Lung (tissue), 12 donors: ENCODE data around the gene DHCR7. TPM values are rescaled to one million over a fixed set of nuclear protein-coding genes. Genes with fewer than 3 reads are reported as not detected.

ENCODE experiments used
- ATAC-seq: fragments of 200-7000 bp; cut with Tn5 transposase; one replicate; pipeline ENCODE4 v1.9.1; 2020; ENCODE audit warnings: moderate number of reproducible peaks; ENCODE audit not compliant: insufficient read depth, low FRiP score
- DNase-seq, 3 donors: peaks; one replicate each; pipeline ENCODE4 v3.0.0-alpha.2; 2013 to 2017
- H3K27ac ChIP-seq, 2 donors: one replicate each; pipeline ENCODE4 v1.5.1; 2013; ENCODE audit warnings: mild to moderate bottlenecking in 2 of 2, moderate library complexity in 2 of 2, control low read depth in 1 of 2, inconsistent platforms in 1 of 2, low read depth in 1 of 2, low read length in 1 of 2
- H3K27me3 ChIP-seq, 3 donors: one replicate each; pipeline ENCODE4 v1.5.1; 2013; ENCODE audit warnings: low read length in 2 of 3; ENCODE audit not compliant: control insufficient read depth in 3 of 3, insufficient read depth in 3 of 3
- H3K36me3 ChIP-seq, 4 donors: one replicate each; pipeline ENCODE4 v1.5.1; 2013; ENCODE audit warnings: low read length in 4 of 4, mild to moderate bottlenecking in 1 of 4, moderate library complexity in 1 of 4; ENCODE audit not compliant: control insufficient read depth in 4 of 4, insufficient read depth in 4 of 4
- H3K4me1 ChIP-seq, 5 donors: one replicate each; pipeline ENCODE4 v1.5.1; 2013; ENCODE audit warnings: low read length in 5 of 5, mild to moderate bottlenecking in 2 of 5, moderate library complexity in 1 of 5; ENCODE audit not compliant: control insufficient read depth in 5 of 5, insufficient read depth in 5 of 5
- H3K4me3 ChIP-seq: one replicate; pipeline ENCODE4 v1.5.1; 2013; ENCODE audit warnings: mild to moderate bottlenecking, control low read depth, moderate library complexity
- H3K9ac ChIP-seq, 2 donors: one replicate each; pipeline ENCODE4 v1.5.1; 2013; ENCODE audit warnings: low read length in 2 of 2, control low read depth in 1 of 2; ENCODE audit not compliant: insufficient read depth in 1 of 2
- H3K9me3 ChIP-seq, 4 donors: one replicate each; pipeline ENCODE4 v1.5.1; 2013; ENCODE audit warnings: low read length in 3 of 4, mild to moderate bottlenecking in 1 of 4, moderate library complexity in 1 of 4; ENCODE audit not compliant: control insufficient read depth in 4 of 4, insufficient read depth in 3 of 4
- WGBS, 2 donors: extraction: QIAGEN DNeasy Blood & Tissue Kit; methylation state at CpG; one replicate each; pipeline ENCODE4 v1.1.7; 2013; 5-methylcytosine and 5-hydroxymethylcytosine counted together
- polyA plus RNA-seq, 2 donors: library from polyadenylated mRNA; stranded (reverse); fragments of 200-250 nt; gene quantifications; one replicate each; pipeline ENCODE4 v1.2.1, GENCODE V29; 2013
- total RNA-seq, 2 donors: library from RNA; depleted of rRNA in 1 of 2; stranded (reverse); fragments of >200 nt in 1 of 2; gene quantifications; one replicate each; pipeline ENCODE4 v1.2.1, GENCODE V29; 2014 to 2021
- TF ChIP-seq, protein P1 (sequence below): IDR thresholded peaks from 2 replicates; pipeline ENCODE4 v1.5.1; 2012; ENCODE audit warnings: mild to moderate bottlenecking; ENCODE audit errors: control extremely low read depth, extremely low read depth
- donor health status: control.
- donor health status: control.
- donor health status: Bipolar disorder and iron deficiency.
- donor health status: healthy.
- donor health status: DM: yes; HTN: yes; CAD: no.

The DHCR7 gene
- total and polyA plus RNA-seq, 4 donors, result 41.2 to 138 (median 68.1) TPM

DNA sequence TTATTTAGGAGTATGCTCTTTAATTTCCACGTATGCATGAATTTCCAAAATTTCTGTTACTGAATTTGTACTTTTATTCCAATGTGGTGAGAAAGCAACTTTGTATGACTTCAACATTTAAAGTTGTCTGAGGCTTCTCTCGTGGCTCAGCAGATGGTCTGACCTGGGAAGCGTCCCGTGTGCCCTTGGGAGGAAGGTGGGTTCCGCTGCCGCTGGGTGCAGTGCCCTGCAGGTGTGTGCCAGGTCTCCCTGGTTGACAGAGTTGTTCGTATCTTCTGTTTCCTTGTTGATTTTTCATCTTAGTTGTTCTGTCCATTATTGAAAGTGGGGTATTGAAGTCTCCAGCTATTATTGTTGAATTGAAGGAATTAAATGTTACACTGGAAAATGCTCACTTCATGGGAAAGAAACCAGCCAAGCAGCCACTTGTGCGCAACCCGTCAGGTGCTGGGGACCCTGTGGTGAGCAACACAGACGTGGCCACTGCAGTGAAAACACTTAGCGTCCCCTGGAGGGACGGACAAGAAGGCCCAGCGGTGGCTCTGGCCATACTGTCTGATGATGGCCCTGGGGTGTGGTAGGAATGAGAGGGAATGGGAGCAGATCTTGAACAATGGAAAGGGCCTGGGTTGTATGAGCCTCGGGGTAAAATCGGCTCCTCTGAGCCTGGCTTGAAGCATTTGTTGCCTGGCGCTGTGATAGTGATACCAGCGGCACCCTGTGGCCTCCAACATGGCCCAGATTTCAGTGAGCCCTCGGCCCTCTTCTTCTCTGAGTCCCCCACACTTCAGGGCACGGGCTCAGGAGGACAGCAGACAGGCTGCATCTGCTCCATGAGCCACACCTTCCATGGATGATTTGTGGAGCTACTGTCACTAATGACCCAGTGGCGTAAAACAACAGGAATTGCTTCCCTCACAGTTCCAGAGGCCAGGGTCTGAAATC is 47.4 kb upstream of the DHCR7 start:
- H3K4me1 ChIP-seq, result peaks cover 0 to 1% (median 0%) of the 10 kb centered on the region in 5 donors
- DNase-seq (no peak), ATAC-seq (no peak)
- 97% methylated on average over 20 of the region's 20 CpGs for WGBS, 2 donors
- H3K9me3 ChIP-seq, result peaks cover 0 to 4% (median 0%) of the 10 kb centered on the region in 4 donors
- no peak overlapping the region for H3K27ac ChIP-seq
- TF ChIP-seq, protein P1, sequence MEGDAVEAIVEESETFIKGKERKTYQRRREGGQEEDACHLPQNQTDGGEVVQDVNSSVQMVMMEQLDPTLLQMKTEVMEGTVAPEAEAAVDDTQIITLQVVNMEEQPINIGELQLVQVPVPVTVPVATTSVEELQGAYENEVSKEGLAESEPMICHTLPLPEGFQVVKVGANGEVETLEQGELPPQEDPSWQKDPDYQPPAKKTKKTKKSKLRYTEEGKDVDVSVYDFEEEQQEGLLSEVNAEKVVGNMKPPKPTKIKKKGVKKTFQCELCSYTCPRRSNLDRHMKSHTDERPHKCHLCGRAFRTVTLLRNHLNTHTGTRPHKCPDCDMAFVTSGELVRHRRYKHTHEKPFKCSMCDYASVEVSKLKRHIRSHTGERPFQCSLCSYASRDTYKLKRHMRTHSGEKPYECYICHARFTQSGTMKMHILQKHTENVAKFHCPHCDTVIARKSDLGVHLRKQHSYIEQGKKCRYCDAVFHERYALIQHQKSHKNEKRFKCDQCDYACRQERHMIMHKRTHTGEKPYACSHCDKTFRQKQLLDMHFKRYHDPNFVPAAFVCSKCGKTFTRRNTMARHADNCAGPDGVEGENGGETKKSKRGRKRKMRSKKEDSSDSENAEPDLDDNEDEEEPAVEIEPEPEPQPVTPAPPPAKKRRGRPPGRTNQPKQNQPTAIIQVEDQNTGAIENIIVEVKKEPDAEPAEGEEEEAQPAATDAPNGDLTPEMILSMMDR, result no peak
- H3K36me3 ChIP-seq, result peaks cover 0 to 64% (median 30%) of the 10 kb centered on the region in 4 donors
- no peak overlapping the region for H3K9ac ChIP-seq
- H3K4me3 ChIP-seq, result no peak overlapping the region
- no peaks in the 10 kb centered on the region for H3K27me3 ChIP-seq

DNA sequence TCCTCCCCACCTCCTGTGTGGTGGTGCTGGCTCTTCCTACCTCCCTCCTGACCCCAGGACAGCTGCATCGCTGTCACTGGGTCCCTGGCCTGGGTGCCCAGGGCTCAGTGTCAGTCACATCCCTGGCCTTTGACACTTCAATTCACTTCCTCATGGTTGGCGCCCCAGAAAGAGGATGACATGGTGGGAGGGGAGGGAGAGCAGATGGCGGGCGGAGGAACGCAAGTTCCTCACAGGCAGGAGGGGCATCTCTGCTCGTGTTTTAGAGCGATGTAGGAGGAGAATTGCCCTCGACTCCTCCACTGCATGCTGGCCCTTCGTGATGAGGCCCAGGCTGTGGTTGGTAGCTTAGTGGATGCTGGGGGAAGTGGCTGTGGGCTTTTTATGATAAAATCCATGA is 43.7 kb upstream of the DHCR7 start:
- no peak for DNase-seq
- TF ChIP-seq, protein P1, result no peak
- no peak overlapping the region for H3K9ac ChIP-seq
- peaks cover 0 to 4% (median 0%) of the 10 kb centered on the region in 4 donors for H3K9me3 ChIP-seq
- H3K36me3 ChIP-seq, result peaks cover 0 to 42% (median 15%) of the 10 kb centered on the region in 4 donors
- 80 to 94% methylated on average over 9 of the region's 9 CpGs for whole genome bisulfite sequencing, 2 donors
- no peak for ATAC-seq
- no peaks in the 10 kb centered on the region for H3K27me3 ChIP-seq
- H3K4me3 ChIP-seq, result no peak overlapping the region
- H3K27ac ChIP-seq, result no peak overlapping the region
- peaks cover 0 to 23% (median 10%) of the 10 kb centered on the region in 5 donors for H3K4me1 ChIP-seq

DNA sequence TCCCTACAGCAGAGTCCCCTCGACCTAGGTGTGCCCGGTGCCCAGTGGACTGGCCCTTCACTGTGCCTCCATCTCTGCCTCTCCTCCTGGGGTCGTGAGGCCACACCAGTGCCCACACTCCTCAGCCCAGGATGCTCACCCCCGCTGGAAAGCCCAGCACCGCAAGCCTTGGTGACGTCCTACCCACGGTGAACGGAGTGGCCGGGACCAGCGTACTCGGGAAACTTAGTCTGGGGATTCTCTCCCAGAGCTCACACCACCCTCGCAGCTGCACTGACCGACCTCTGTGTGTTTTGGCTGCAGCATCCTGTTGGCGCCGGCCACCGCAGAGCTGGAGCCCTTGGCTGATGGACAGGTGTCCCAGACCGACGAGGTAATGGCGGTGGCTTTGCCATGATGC is 43.3 kb upstream of the DHCR7 start:
- Histone ChIP-seq H3K4me3 (no peak overlapping the region), H3K9me3 (peaks cover 0 to 3% (median 0%) of the 10 kb centered on the region in 4 donors), H3K27ac (no peak overlapping the region), H3K36me3 (peaks cover 0 to 41% (median 14%) of the 10 kb centered on the region in 4 donors), H3K9ac (no peak overlapping the region), H3K27me3 (no peaks in the 10 kb centered on the region), H3K4me1 (peaks cover 0 to 23% (median 10%) of the 10 kb centered on the region in 5 donors)
- TF ChIP-seq, protein P1, result no peak
- DNase-seq (no peak), ATAC-seq (no peak)
- WGBS, 2 donors, result 94 to 96% methylated on average over 19 of the region's 19 CpGs
